HCT116 (cell line): Measurements from ENCODE around the gene MSI2. TPM values are rescaled to one million over a fixed set of nuclear protein-coding genes. Genes with fewer than 3 reads are reported as not detected.
A peak's percentile ranks its signal among the peaks of the same experiment; 100 is the strongest.

ENCODE experiments used
- ATAC-seq: fragments of 200-7000 bp; cut with Tn5 transposase; 2 replicates; pipeline ENCODE4 v1.9.1; 2020; ENCODE audit warnings: mild to moderate bottlenecking, moderate library complexity
- BruUV-seq: library from RNA; stranded (reverse); fragments of 400-500 nt; replicated peaks from 2 replicates; lab custom pipeline; 2021; lab: Mats Ljungman, UMichigan
- CTCF ChIA-PET: fragments of 300-600 bp; sonication (Branson Sonifier 250); formaldehyde crosslinking; loops from one replicate; lab custom pipeline; 2021; ENCODE audit warnings: antibody characterized with exemption; lab: Charles Lee
- POLR2A ChIA-PET: fragments of 300-600, 350-600 bp; sonication (Branson Sonifier 250); formaldehyde crosslinking; loops from one replicate; lab custom pipeline; 2021; ENCODE audit warnings: antibody characterized with exemption; lab: Charles Lee
- RAD21 ChIA-PET, 2 experiments: fragments of 300-600 bp; sonication (Branson Sonifier 250); formaldehyde crosslinking; loops; one replicate each; lab custom pipeline; 2023; ENCODE audit warnings: low total read pairs in 2 of 2; ENCODE audit not compliant: uncharacterized antibody in 2 of 2, unreplicated experiment in 2 of 2, low non-redundant PET in 1 of 2; lab: Charles Lee
- DNase-seq: peaks from one replicate; pipeline ENCODE4 v3.0.0-alpha.2; 2010; ENCODE audit warnings: low read depth, low spot score
- H2AFZ ChIP-seq: fragments of 200-600 bp; shearing (Covaris generic), sonication (generic); 2 replicates; pipeline ENCODE4 v1.6.1; 2017; ENCODE audit warnings: low read depth, mixed run types, mixed read lengths, antibody characterized with exemption, low read length; ENCODE audit not compliant: poor library complexity, severe bottlenecking
- H3K27ac ChIP-seq: 2 replicates; pipeline ENCODE4 v1.5.1; 2012; ENCODE audit warnings: low read depth, low read length
- H3K27me3 ChIP-seq: fragments of 200-600 bp; sonication (generic); 2 replicates; pipeline ENCODE4 v1.6.1; 2016; ENCODE audit warnings: mixed run types, low read length, mixed read lengths; ENCODE audit not compliant: insufficient read depth
- H3K36me3 ChIP-seq, 2 experiments: fragments of 200-500 bp in 1 of 2; fragments of 200-600 bp in 1 of 2; sonication (Bioruptor generic) in 1 of 2; sonication (generic) in 1 of 2; 2 replicates each; pipeline versions ENCODE4 v1.5.1 to v1.6.1; 2014 to 2016; ENCODE audit warnings: low read length in 2 of 2, inconsistent platforms in 1 of 2, mixed read lengths in 1 of 2, mixed run types in 1 of 2; ENCODE audit not compliant: insufficient read depth in 2 of 2, control insufficient read depth in 1 of 2
- H3K4me1 ChIP-seq, 2 experiments: fragments of 200-600 bp in 1 of 2; sonication (generic) in 1 of 2; 2 replicates each; pipeline versions ENCODE4 v1.5.1 to v1.6.1; 2012 to 2017; ENCODE audit warnings: low read length in 2 of 2, inconsistent platforms in 1 of 2, mild to moderate bottlenecking in 1 of 2, mixed read lengths in 1 of 2, mixed run types in 1 of 2, moderate library complexity in 1 of 2; ENCODE audit not compliant: insufficient read depth in 2 of 2, control insufficient read depth in 1 of 2
- H3K4me2 ChIP-seq: fragments of 200-600 bp; sonication (generic); 2 replicates; pipeline ENCODE4 v1.6.1; 2017; ENCODE audit warnings: mixed run types, low read length, mixed read lengths
- H3K4me3 ChIP-seq, 2 experiments: fragments of 200-600 bp in 1 of 2; sonication (generic) in 1 of 2; replicated peaks in 1 of 2; 2 replicates each; pipeline ENCODE4 v1.5.1; 2011 to 2016; ENCODE audit warnings: low read length in 2 of 2, control low read depth in 1 of 2, low read depth in 1 of 2, mild to moderate bottlenecking in 1 of 2, mixed read lengths in 1 of 2, mixed run types in 1 of 2
- H3K79me2 ChIP-seq: fragments of 200-600 bp; sonication (generic); 2 replicates; pipeline ENCODE4 v1.6.1; 2017; ENCODE audit warnings: mild to moderate bottlenecking, mixed run types, low read length, moderate library complexity, mixed read lengths; ENCODE audit not compliant: insufficient read depth
- H3K9ac ChIP-seq: fragments of 200-600 bp; sonication (generic); 2 replicates; pipeline ENCODE4 v1.6.1; 2016; ENCODE audit warnings: low read length, mixed read lengths
- H3K9me2 ChIP-seq: fragments of 200-600 bp; sonication (generic), shearing (Covaris generic); 2 replicates; pipeline ENCODE4 v1.6.1; 2017; ENCODE audit warnings: mixed run types, mild to moderate bottlenecking, moderate library complexity; ENCODE audit not compliant: insufficient read depth
- H3K9me3 ChIP-seq, 2 experiments: fragments of 200-500 bp in 1 of 2; fragments of 200-600 bp in 1 of 2; sonication (Bioruptor generic) in 1 of 2; sonication (generic) in 1 of 2; 2 replicates each; pipeline ENCODE4 v1.6.1; 2014 to 2017; ENCODE audit warnings: low read length in 2 of 2, mixed read lengths in 2 of 2, inconsistent platforms in 1 of 2, low read depth in 1 of 2, mild to moderate bottlenecking in 1 of 2, mixed run types in 1 of 2, moderate library complexity in 1 of 2; ENCODE audit not compliant: control insufficient read depth in 1 of 2, insufficient read depth in 1 of 2
- H4K20me1 ChIP-seq: fragments of 200-600 bp; sonication (generic), shearing (Covaris generic); 2 replicates; pipeline ENCODE4 v1.6.1; 2017; ENCODE audit warnings: mixed run types, mild to moderate bottlenecking, moderate library complexity; ENCODE audit not compliant: insufficient read depth
- CBX3 ChIP-seq: IDR thresholded peaks from 2 replicates; pipeline ENCODE4 v1.6.1; 2012; ENCODE audit warnings: low read depth
- CEBPB ChIP-seq: IDR thresholded peaks from 2 replicates; pipeline ENCODE4 v1.6.1; 2012; ENCODE audit warnings: low read depth
- EGR1 ChIP-seq: IDR thresholded peaks from 2 replicates; pipeline ENCODE4 v1.6.1; 2012; ENCODE audit warnings: low read depth
- EZH2 ChIP-seq: fragments of 200-600 bp; sonication (generic); IDR thresholded peaks from 2 replicates; pipeline ENCODE4 v1.6.1; 2017; ENCODE audit warnings: antibody characterized with exemption, mixed run types
- FOSL1 ChIP-seq: IDR thresholded peaks from 2 replicates; pipeline ENCODE4 v1.6.1; 2012; ENCODE audit warnings: low read depth
- JUND ChIP-seq: IDR thresholded peaks from 2 replicates; pipeline ENCODE4 v1.6.1; 2012
- MAX ChIP-seq: IDR thresholded peaks from 2 replicates; pipeline ENCODE4 v1.6.1; 2012
- RAD21 ChIP-seq: IDR thresholded peaks from 2 replicates; pipeline ENCODE4 v1.6.1; 2012; ENCODE audit warnings: low read depth, mild to moderate bottlenecking
- REST ChIP-seq: IDR thresholded peaks from 2 replicates; pipeline ENCODE4 v1.6.1; 2012; ENCODE audit warnings: low read depth
- SIN3A ChIP-seq: IDR thresholded peaks from 2 replicates; pipeline ENCODE4 v1.6.1; 2012; ENCODE audit warnings: low read depth
- SP1 ChIP-seq: IDR thresholded peaks from 2 replicates; pipeline ENCODE4 v1.6.1; 2012; ENCODE audit warnings: low read depth
- SRF ChIP-seq: IDR thresholded peaks from 2 replicates; pipeline ENCODE4 v1.6.1; 2012; ENCODE audit warnings: low read depth
- TCF7L2 ChIP-seq: IDR thresholded peaks from 2 replicates; pipeline ENCODE4 v1.7.0; 2011; ENCODE audit warnings: borderline replicate concordance, inconsistent platforms; ENCODE audit not compliant: insufficient read depth, insufficient read length; ENCODE audit errors: extremely low read depth
- ZFX ChIP-seq: fragments of 450-650 bp; IDR thresholded peaks from 2 replicates; pipeline ENCODE4 v1.6.1; 2017
- ZNF274 ChIP-seq: fragments of 200-500 bp; sonication (Bioruptor generic); IDR thresholded peaks from 2 replicates; pipeline ENCODE4 v1.6.1; 2014; ENCODE audit warnings: mild to moderate bottlenecking, low read depth, low read length, inconsistent platforms
- intact Hi-C: fragments of 100-400 bp; cut with micrococcal nuclease; formaldehyde crosslinking; loops from 2 replicates; pipeline ENCODE4 v1.10.0; 2022
- total RNA-seq: library from RNA; stranded (reverse); gene quantifications from one replicate; pipeline ENCODE4 v1.2.1, GENCODE V29; 2021; ENCODE audit not compliant: unreplicated experiment

Gene MSI2
- total RNA-seq, 1 experiment from 2014 or later = 137 TPM

- TF ChIP-seq REST = no peak
- peak; percentile 76 for TF ChIP-seq SIN3A
- TF ChIP-seq CBX3 = peak; percentile 77; the same call in 1 of the 2 replicates
These were observed 38.5 kb downstream of the MSI2 start (continued) for GRCh38 chr17:57294629-57295501.

GRCh38 chr17:57295526-57296023 lies 39.3 kb downstream of the MSI2 start:
- H3K27me3 ChIP-seq = no peaks in the 10 kb centered on the region
- peak overlapping the region; percentile 43 for H3K9ac ChIP-seq
- RAD21 ChIA-PET = interaction anchor here (0.6 to 1.0 kb wide), 3 partner anchors 52 to 110 kb away, joined by 3 read pairs; no protein-coding TSS in a partner anchor
- no peak; the same call in 1 of the 2 replicates for TF ChIP-seq RAD21
- TF ChIP-seq ZNF274 = no peak
- TF ChIP-seq CEBPB = peak; percentile 33
- TF ChIP-seq MAX = no peak
- TF ChIP-seq JUND = peak; percentile 62; the same call in 1 of the 2 replicates
- peak; percentile 58; the same call in 1 of the 2 replicates for TF ChIP-seq FOSL1
- peak; percentile 47 for TF ChIP-seq SP1
- 0 out of 2 replicates have a peak, but pooled peaks have one; percentile 16 for TF ChIP-seq SRF
- no peak for TF ChIP-seq TCF7L2
- TF ChIP-seq EGR1 = no peak; the same call in 1 of the 2 replicates
- no peak for TF ChIP-seq REST
- TF ChIP-seq ZFX = no peak
- TF ChIP-seq EZH2 = no peak
- no peak; the same call in 1 of the 2 replicates for TF ChIP-seq SIN3A
- TF ChIP-seq, all 23 proteins: peak for 5
- peaks cover 40% of the 10 kb centered on the region for H3K79me2 ChIP-seq
- peak overlapping the region; percentile 84 for H3K27ac ChIP-seq
- POLR2A ChIA-PET = interaction anchor here (0.7 to 1.1 kb wide), 4 partner anchors 11 to 86 kb away, joined by 3 to 5 read pairs (median 3); no protein-coding TSS in a partner anchor
- peak overlapping the region; percentile 9 to 40 for H3K4me3 ChIP-seq
- H3K4me1 ChIP-seq = peaks cover 48 to 56% of the 10 kb centered on the region in 2 experiments
- DNase-seq = peak; percentile 80
- H3K9me2 ChIP-seq = no peaks in the 10 kb centered on the region
- no peak overlapping the region for H2AFZ ChIP-seq
- no peaks in the 10 kb centered on the region for H4K20me1 ChIP-seq
- CTCF ChIA-PET = no interaction called here
- peaks cover 0 to 30% of the 10 kb centered on the region in 2 experiments; a peak in 2 of 4 replicates for H3K36me3 ChIP-seq
- intact Hi-C loops = no loop called here
- H3K9me3 ChIP-seq = peaks cover 0 to 13% of the 10 kb centered on the region in 2 experiments; a peak in 2 of 4 replicates
- H3K4me2 ChIP-seq = peak overlapping the region; percentile 77
- BruUV-seq = no TSS peak
- peak; percentile 65 for ATAC-seq
